Measurements from ENCODE around the gene AURKA. TPM values are rescaled to one million over a fixed set of nuclear protein-coding genes. Genes with fewer than 3 reads are reported as not detected.

Gene AURKA
- total and polyA plus RNA-seq, 2 of the 8 experiments (the other 6 are each of a cell fraction or from before 2014, with no cell fraction given), result 45.8 to 84.8 TPM

DNA sequence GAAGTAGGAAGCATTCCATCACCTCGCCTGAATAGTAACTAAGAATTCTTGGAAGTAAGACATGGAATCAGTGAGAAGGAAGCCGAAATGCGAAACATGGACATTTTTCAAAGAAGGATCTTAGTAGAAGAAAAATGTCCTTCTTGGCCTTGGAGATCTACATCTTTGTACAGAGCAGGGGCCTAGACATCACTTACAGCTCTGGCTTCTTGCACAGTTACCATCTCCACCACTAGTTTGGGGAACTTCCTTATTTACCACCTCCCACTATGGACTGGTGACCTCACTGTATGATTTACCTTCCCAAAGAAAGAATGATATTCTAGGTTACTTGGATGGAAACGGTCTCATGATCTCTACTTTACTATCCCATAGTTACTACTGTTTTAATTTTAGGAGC lies 35.8 kb upstream of the AURKA start:
- Histone ChIP-seq H3K56ac (replicated peaks; ENCODE audit: insufficient read length, low read depth, low read length) (no peak overlapping the region), H3K27me3 (replicated peaks in 1 of 4; ENCODE audit: control insufficient read depth in 3 of 4, extremely low read depth in 1 of 4, insufficient read depth in 3 of 4, low read length in 3 of 4) (peaks cover 0 to 1% (median 0%) of the 10 kb centered on the region in 4 experiments; a peak in 2 of 7 replicates), H2BK15ac (ENCODE audit: low read length) (no peak overlapping the region), H3K9me3 (ENCODE audit: insufficient read depth in 2 of 2, low read depth in 1 of 2, low read length in 1 of 2) (no peaks in the 10 kb centered on the region), H3K4me2 (ENCODE audit: insufficient read depth in 1 of 2, low read depth in 2 of 2, low read length in 2 of 2) (no peak overlapping the region), H2BK5ac (ENCODE audit: low read depth, low read length) (no peak overlapping the region), H2BK12ac (ENCODE audit: low read depth, low read length) (no peak overlapping the region), H4K8ac (ENCODE audit: extremely low read depth, insufficient read depth, low read length) (no peak overlapping the region), H2AK5ac (ENCODE audit: low read depth, low read length) (no peak overlapping the region), H4K5ac (ENCODE audit: insufficient read length, low read depth, low read length) (no peak overlapping the region), H3K79me2 (ENCODE audit: control insufficient read depth in 1 of 2, insufficient read depth in 2 of 2, low read length in 2 of 2) (no peaks in the 10 kb centered on the region), H3K18ac (ENCODE audit: extremely low read depth, low read length) (no peak overlapping the region), H4K20me1 (replicated peaks in 1 of 2; ENCODE audit: control insufficient read depth in 1 of 2, insufficient read depth in 2 of 2, low read length in 2 of 2) (peaks cover 0 to 1% of the 10 kb centered on the region in 2 experiments), H3K14ac (ENCODE audit: insufficient read length) (no peak overlapping the region), H2BK20ac (ENCODE audit: low read length) (no peak overlapping the region), H2AFZ (ENCODE audit: low read length) (no peak overlapping the region), H3K9ac (replicated peaks in 1 of 4; ENCODE audit: extremely low read depth in 1 of 4, low read depth in 3 of 4, low read length in 3 of 4) (no peak overlapping the region), H3K27ac (ENCODE audit: low read depth, low read length) (no peak overlapping the region), H3K4me1 (replicated peaks in 1 of 4; ENCODE audit: control insufficient read depth in 3 of 4, insufficient read depth in 4 of 4, low read length in 3 of 4) (peaks cover 0 to 2% (median 0%) of the 10 kb centered on the region in 4 experiments; a peak in 1 of 7 replicates), H4K91ac (replicated peaks; ENCODE audit: insufficient read length, low read length) (no peak overlapping the region), H3K4ac (replicated peaks; ENCODE audit: insufficient read length, low read depth, low read length) (no peak overlapping the region), H3K79me1 (ENCODE audit: low read depth, low read length) (no peaks in the 10 kb centered on the region), H3K23ac (ENCODE audit: insufficient read length) (no peak overlapping the region), H2BK120ac (replicated peaks; ENCODE audit: low read depth, low read length) (no peak overlapping the region), H3K23me2 (ENCODE audit: low read depth, low read length) (no peaks in the 10 kb centered on the region), H3K36me3 (ENCODE audit: control insufficient read depth in 2 of 4, insufficient read depth in 4 of 4, low read length in 3 of 4) (no peaks in the 10 kb centered on the region), H3K4me3 (ENCODE audit: extremely low read depth in 1 of 4, insufficient read depth in 2 of 4, low read depth in 3 of 4, low read length in 4 of 4) (no peak overlapping the region)
- 90% methylated on average over 4 of the region's 4 CpGs; no CpG with 5 or more reads in 1 of the 2 experiments for WGBS, 2 experiments (ENCODE audit: extremely low coverage in 1 of 2, insufficient coverage in 1 of 2, insufficient read length in 1 of 2, insufficient replicate concordance in 2 of 2, low coverage in 1 of 2, low lambda C conversion rate in 2 of 2, missing lambda C conversion rate in 1 of 2)
- DNase-seq (ENCODE audit: low read depth in 1 of 2, low spot score in 2 of 2), result no peak
- ChIA-PET POLR2A (ENCODE audit: partially characterized antibody) (no interaction called here), CTCF (ENCODE audit: partially characterized antibody) (interaction anchor here (2.0 to 2.2 kb wide), 2 partner anchors 17 to 123 kb away, joined by 4 to 6 read pairs; no protein-coding TSS in a partner anchor)
- no peak for FAIRE-seq
- TF ChIP-seq CBX8 (IDR thresholded peaks at IDR 0.05; ENCODE audit: borderline replicate concordance, low read depth, low read length) (no peak), RXRA (IDR thresholded peaks at IDR 0.05; ENCODE audit: insufficient read depth, low read depth, low read length) (no peak), CHD1 (IDR thresholded peaks at IDR 0.05; ENCODE audit: low read depth, low read length) (no peak), TAF1 (IDR thresholded peaks at IDR 0.05; ENCODE audit: low read depth, low read length) (no peak), TAF7 (optimal IDR thresholded peaks at IDR 0.05; ENCODE audit: borderline replicate concordance, low read depth, low read length) (no peak), SIX5 (IDR thresholded peaks at IDR 0.05; ENCODE audit: low read depth, low read length) (no peak), NRF1 (IDR thresholded peaks at IDR 0.05; ENCODE audit: low read depth, low read length) (no peak), GTF2F1 (IDR thresholded peaks at IDR 0.05; ENCODE audit: borderline replicate concordance, low read depth, low read length) (no peak), PHF8 (conservative IDR thresholded peaks at IDR 0.05; ENCODE audit: low read depth, low read length) (no peak), JUND (IDR thresholded peaks at IDR 0.05; ENCODE audit: low read length) (no peak), JUN (IDR thresholded peaks at IDR 0.05; ENCODE audit: low read depth, low read length) (no peak), CBX5 (IDR thresholded peaks at IDR 0.05; ENCODE audit: low read depth, low read length) (no peak), ZNF274 (IDR thresholded peaks at IDR 0.05; ENCODE audit: borderline replicate concordance, extremely low read depth, low read length) (no peak), SP4 (IDR thresholded peaks at IDR 0.05; ENCODE audit: low read length) (no peak), TCF12 (IDR thresholded peaks at IDR 0.05; ENCODE audit: low read depth, low read length) (no peak), KDM1A (IDR thresholded peaks at IDR 0.05; ENCODE audit: borderline replicate concordance, low read length) (no peak)

All from H1 (cell line).